Measurements from ENCODE around the gene KDM3B. TPM values are rescaled to one million over a fixed set of nuclear protein-coding genes. Genes with fewer than 3 reads are reported as not detected.
"Not testable (repeated sequence)": the region's sequence is repeated elsewhere in the genome, so short reads cannot be mapped to it uniquely, and the experiment has no call there.

KDM3B gene
- total and polyA plus RNA-seq, 2 of the 8 experiments (the other 6 are each of a cell fraction or from before 2014, with no cell fraction given): 27.1 to 78.1 TPM

DNA sequence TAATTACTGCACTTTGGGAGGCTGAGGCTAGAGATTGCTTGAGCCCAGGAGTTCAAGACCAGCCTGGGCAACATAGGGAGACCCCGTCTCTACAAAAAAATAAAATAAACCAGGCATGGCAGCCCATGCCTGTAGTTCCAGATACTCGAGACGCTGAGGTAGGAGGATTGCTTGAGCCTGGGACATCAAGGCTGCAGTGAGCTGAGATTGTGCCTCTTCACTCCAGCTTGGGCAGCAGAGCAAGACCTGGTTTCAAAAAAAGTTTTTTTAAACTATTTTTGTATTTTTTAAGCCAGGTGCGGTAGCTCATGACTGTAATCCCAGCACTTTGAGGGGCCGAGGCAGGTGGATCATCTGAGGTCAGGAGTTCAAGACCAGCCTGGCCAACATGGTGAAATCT is 120.7 kb downstream of the KDM3B start:
- not testable (repeated sequence) for H3K4me3 ChIP-seq (ENCODE audit: extremely low read depth in 1 of 4, insufficient read depth in 2 of 4, low read depth in 3 of 4, low read length in 4 of 4); H3K4me1 ChIP-seq (replicated peaks in 1 of 4; ENCODE audit: control insufficient read depth in 3 of 4, insufficient read depth in 4 of 4, low read length in 3 of 4); H3K23ac ChIP-seq (ENCODE audit: insufficient read length); H3K56ac ChIP-seq (replicated peaks; ENCODE audit: insufficient read length, low read depth, low read length); H2AK5ac ChIP-seq (ENCODE audit: low read depth, low read length); H2AFZ ChIP-seq (ENCODE audit: low read length); H3K9ac ChIP-seq (replicated peaks in 1 of 4; ENCODE audit: extremely low read depth in 1 of 4, low read depth in 3 of 4, low read length in 3 of 4); H3K27me3 ChIP-seq (replicated peaks in 1 of 4; ENCODE audit: control insufficient read depth in 3 of 4, extremely low read depth in 1 of 4, insufficient read depth in 3 of 4, low read length in 3 of 4); H3K36me3 ChIP-seq (ENCODE audit: control insufficient read depth in 2 of 4, insufficient read depth in 4 of 4, low read length in 3 of 4); H2BK5ac ChIP-seq (ENCODE audit: low read depth, low read length); H4K8ac ChIP-seq (ENCODE audit: extremely low read depth, insufficient read depth, low read length); H2BK20ac ChIP-seq (ENCODE audit: low read length); H2BK120ac ChIP-seq (replicated peaks; ENCODE audit: low read depth, low read length); H3K23me2 ChIP-seq (ENCODE audit: low read depth, low read length); DNase-seq (ENCODE audit: low read depth in 1 of 2, low spot score in 2 of 2); H3K79me1 ChIP-seq (ENCODE audit: low read depth, low read length); H3K79me2 ChIP-seq (ENCODE audit: control insufficient read depth in 1 of 2, insufficient read depth in 2 of 2, low read length in 2 of 2); H3K18ac ChIP-seq (ENCODE audit: extremely low read depth, low read length); H4K20me1 ChIP-seq (replicated peaks in 1 of 2; ENCODE audit: control insufficient read depth in 1 of 2, insufficient read depth in 2 of 2, low read length in 2 of 2); H3K4ac ChIP-seq (replicated peaks; ENCODE audit: insufficient read length, low read depth, low read length); H3K27ac ChIP-seq (ENCODE audit: low read depth, low read length); FAIRE-seq; H2BK12ac ChIP-seq (ENCODE audit: low read depth, low read length); H3K4me2 ChIP-seq (ENCODE audit: insufficient read depth in 1 of 2, low read depth in 2 of 2, low read length in 2 of 2); H2BK15ac ChIP-seq (ENCODE audit: low read length); H3K9me3 ChIP-seq (ENCODE audit: insufficient read depth in 2 of 2, low read depth in 1 of 2, low read length in 1 of 2); H4K5ac ChIP-seq (ENCODE audit: insufficient read length, low read depth, low read length); H3K14ac ChIP-seq (ENCODE audit: insufficient read length); H4K91ac ChIP-seq (replicated peaks; ENCODE audit: insufficient read length, low read length)
- POLR2A ChIA-PET (ENCODE audit: partially characterized antibody): interaction anchor here (0.6 to 15.1 kb wide), 8 partner anchors 8 to 103 kb away, joined by 3 to 294 read pairs (median 4); partner anchors contain the start of genes EGR1 and ETF1
- 83% methylated on average over 5 of the region's 5 CpGs; no CpG with 5 or more reads in 1 of the 2 experiments for WGBS, 2 experiments (ENCODE audit: extremely low coverage in 1 of 2, insufficient coverage in 1 of 2, insufficient read length in 1 of 2, insufficient replicate concordance in 2 of 2, low coverage in 1 of 2, low lambda C conversion rate in 2 of 2, missing lambda C conversion rate in 1 of 2)
- CTCF ChIA-PET (ENCODE audit: partially characterized antibody): interaction anchor here (0.8 to 2.2 kb wide), 6 partner anchors 8 to 120 kb away, joined by 3 to 11 read pairs (median 4); partner anchors contain the start of gene EGR1

All from H1 (cell line).